Stimulated activated CD8-positive, alpha-beta memory T cell treated with anti-CD3 and anti-CD28 coated beads, Interleukin-2, amount 100 ng/mL, for 48 hours (primary cell): Measurements from ENCODE around the gene ANKRD55.
A peak's percentile ranks its signal among the peaks of the same experiment; 100 is the strongest.
"Not testable (repeated sequence)": the region's sequence is repeated elsewhere in the genome, so short reads cannot be mapped to it uniquely, and the experiment has no call there.

Experiments used
- DNase-seq, 2 donors: peaks; one replicate each; pipeline ENCODE4 v3.0.0-alpha.2; 2020; ENCODE audit warnings: low read depth in 2 of 2

Gene ANKRD55

GRCh38 chr5:56207537-56207936 is 25.6 kb downstream of the ANKRD55 start:
- DNase-seq: no peak

- DNase-seq: no peak
Measured at GRCh38 chr5:56206126-56206910, 26.8 kb downstream of the ANKRD55 start.

GRCh38 chr5:56203936-56204335 is 29.2 kb downstream of the ANKRD55 start:
- not testable (repeated sequence) for DNase-seq

- DNase-seq: no peak
Measured at GRCh38 chr5:56202483-56202882, 30.6 kb downstream of the ANKRD55 start.

- not testable (repeated sequence) for DNase-seq
Measured at GRCh38 chr5:56201762-56202261, 31.3 kb downstream of the ANKRD55 start.

- peak; percentile 22 to 25 for DNase-seq
Measured at GRCh38 chr5:56200971-56201666, 32.0 kb downstream of the ANKRD55 start.

GRCh38 chr5:56195016-56195415 is 38.1 kb downstream of the ANKRD55 start:
- no peak for DNase-seq

- no peak for DNase-seq
Measured at GRCh38 chr5:56192246-56192645, 40.9 kb downstream of the ANKRD55 start.

GRCh38 chr5:56191656-56192055 is 41.5 kb downstream of the ANKRD55 start:
- DNase-seq: no peak

GRCh38 chr5:56190497-56190896 is 42.6 kb downstream of the ANKRD55 start:
- DNase-seq: no peak

- DNase-seq: no peak
Measured at GRCh38 chr5:56185768-56186311, 47.3 kb downstream of the ANKRD55 start.

GRCh38 chr5:56183506-56183905 is 49.6 kb downstream of the ANKRD55 start:
- no peak for DNase-seq

- DNase-seq: no peak
Measured at GRCh38 chr5:56179442-56179841, 53.7 kb downstream of the ANKRD55 start.

- no peak for DNase-seq
Measured at GRCh38 chr5:56178823-56179222, 54.3 kb downstream of the ANKRD55 start.

- no peak for DNase-seq
Measured at GRCh38 chr5:56176871-56177533, 56.1 kb downstream of the ANKRD55 start.

- no peak for DNase-seq
Measured at GRCh38 chr5:56176155-56176798, 56.9 kb downstream of the ANKRD55 start.

- DNase-seq: no peak
Measured at GRCh38 chr5:56175488-56175887, 57.6 kb downstream of the ANKRD55 start.

- no peak for DNase-seq
Measured at GRCh38 chr5:56175021-56175420, 58.1 kb downstream of the ANKRD55 start.

- no peak for DNase-seq
Measured at GRCh38 chr5:56172241-56172640, 60.9 kb downstream of the ANKRD55 start.

- no peak for DNase-seq
Measured at GRCh38 chr5:56170557-56170956, 62.6 kb downstream of the ANKRD55 start.

GRCh38 chr5:56169949-56170348 is 63.2 kb downstream of the ANKRD55 start:
- no peak for DNase-seq

GRCh38 chr5:56169281-56169680 is 63.8 kb downstream of the ANKRD55 start:
- no peak for DNase-seq
